C4-2B (cell line): Measurements from ENCODE around the gene NLRC3.

Source experiments
- ZFX ChIP-seq: fragments of 450-650 bp; IDR thresholded peaks from 2 replicates; pipeline ENCODE4 v1.6.1; 2017
- TF ChIP-seq, protein P1 (sequence below): fragments of 450-650 bp; conservative IDR thresholded peaks from 2 replicates; pipeline ENCODE4 v1.5.1; 2017; ENCODE audit warnings: mild to moderate bottlenecking

GRCh38 chr16:3542601-3543373 is 34.4 kb downstream of the NLRC3 start:
- TF ChIP-seq, protein P1, sequence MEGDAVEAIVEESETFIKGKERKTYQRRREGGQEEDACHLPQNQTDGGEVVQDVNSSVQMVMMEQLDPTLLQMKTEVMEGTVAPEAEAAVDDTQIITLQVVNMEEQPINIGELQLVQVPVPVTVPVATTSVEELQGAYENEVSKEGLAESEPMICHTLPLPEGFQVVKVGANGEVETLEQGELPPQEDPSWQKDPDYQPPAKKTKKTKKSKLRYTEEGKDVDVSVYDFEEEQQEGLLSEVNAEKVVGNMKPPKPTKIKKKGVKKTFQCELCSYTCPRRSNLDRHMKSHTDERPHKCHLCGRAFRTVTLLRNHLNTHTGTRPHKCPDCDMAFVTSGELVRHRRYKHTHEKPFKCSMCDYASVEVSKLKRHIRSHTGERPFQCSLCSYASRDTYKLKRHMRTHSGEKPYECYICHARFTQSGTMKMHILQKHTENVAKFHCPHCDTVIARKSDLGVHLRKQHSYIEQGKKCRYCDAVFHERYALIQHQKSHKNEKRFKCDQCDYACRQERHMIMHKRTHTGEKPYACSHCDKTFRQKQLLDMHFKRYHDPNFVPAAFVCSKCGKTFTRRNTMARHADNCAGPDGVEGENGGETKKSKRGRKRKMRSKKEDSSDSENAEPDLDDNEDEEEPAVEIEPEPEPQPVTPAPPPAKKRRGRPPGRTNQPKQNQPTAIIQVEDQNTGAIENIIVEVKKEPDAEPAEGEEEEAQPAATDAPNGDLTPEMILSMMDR: no peak
- no peak for TF ChIP-seq ZFX
